GM23338 (cell line): ENCODE measurements around the gene ARL5C. TPM values are rescaled to one million over a fixed set of nuclear protein-coding genes. Genes with fewer than 3 reads are reported as not detected.

Experiments
- ATAC-seq: fragments of 200-7000 bp; cut with Tn5 transposase; 3 replicates; pipeline ENCODE4 v1.9.1; 2020
- DNase-seq: peaks from one replicate; pipeline ENCODE4 v3.0.0-alpha.2; 2015; ENCODE audit warnings: low spot score
- H2AFZ ChIP-seq: fragments of 200-600 bp; sonication (generic); 2 replicates; pipeline ENCODE4 v1.8.0; 2016; ENCODE audit warnings: antibody characterized with exemption, mild to moderate bottlenecking, moderate library complexity
- H3F3A ChIP-seq: fragments of 200-600 bp; sonication (generic); replicated peaks from 2 replicates; pipeline ENCODE4 v1.8.0; 2017; ENCODE audit warnings: antibody characterized with exemption, mixed run types, low read depth
- H3K27ac ChIP-seq: fragments of 200-600 bp; sonication (generic); 2 replicates; pipeline ENCODE4 v1.6.1; 2016; ENCODE audit warnings: low read depth
- H3K27me3 ChIP-seq: fragments of 200-600 bp; sonication (generic); 2 replicates; pipeline ENCODE4 v1.8.0; 2016; ENCODE audit warnings: mild to moderate bottlenecking, mixed run types, moderate library complexity; ENCODE audit not compliant: insufficient read depth
- H3K36me3 ChIP-seq: fragments of 200-600 bp; sonication (generic); 2 replicates; pipeline ENCODE4 v1.8.0; 2016; ENCODE audit warnings: mild to moderate bottlenecking; ENCODE audit not compliant: insufficient read depth
- H3K4me1 ChIP-seq: fragments of 200-600 bp; sonication (generic); 2 replicates; pipeline ENCODE4 v1.8.0; 2016; ENCODE audit warnings: mild to moderate bottlenecking, moderate library complexity; ENCODE audit not compliant: insufficient read depth
- H3K4me2 ChIP-seq: fragments of 200-600 bp; sonication (generic); 2 replicates; pipeline ENCODE4 v1.7.1; 2017; ENCODE audit warnings: mixed run types
- H3K4me3 ChIP-seq: fragments of 200-600 bp; sonication (generic); 2 replicates; pipeline ENCODE4 v1.6.1; 2016; ENCODE audit warnings: mixed run types
- H3K79me2 ChIP-seq: fragments of 200-600 bp; sonication (generic); replicated peaks from 2 replicates; pipeline ENCODE4 v1.8.0; 2017; ENCODE audit warnings: mild to moderate bottlenecking; ENCODE audit not compliant: insufficient read depth
- H3K9me2 ChIP-seq: fragments of 200-600 bp; sonication (generic); 2 replicates; pipeline ENCODE4 v1.8.0; 2017; ENCODE audit not compliant: insufficient read depth
- H4K20me1 ChIP-seq: fragments of 200-600 bp; sonication (generic); replicated peaks from 2 replicates; pipeline ENCODE4 v1.8.0; 2017; ENCODE audit warnings: mild to moderate bottlenecking; ENCODE audit not compliant: insufficient read depth
- H3K27ac Mint-ChIP-seq: 2 replicates; pipeline ENCODE4 v1.8.0; 2020; ENCODE audit warnings: inconsistent platforms, mild to moderate bottlenecking, moderate library complexity, mixed read lengths
- H3K27me3 Mint-ChIP-seq: 3 replicates; pipeline ENCODE4 v1.8.0; 2022; ENCODE audit warnings: low read depth, mild to moderate bottlenecking, moderate library complexity, mixed read lengths, inconsistent platforms; ENCODE audit not compliant: insufficient read depth, poor library complexity
- H3K36me3 Mint-ChIP-seq: 3 replicates; pipeline ENCODE4 v1.8.0; 2021; ENCODE audit warnings: low read depth, mild to moderate bottlenecking, inconsistent platforms, moderate library complexity, mixed read lengths
- H3K4me1 Mint-ChIP-seq: 3 replicates; pipeline ENCODE4 v1.8.0; 2020; ENCODE audit warnings: mild to moderate bottlenecking, inconsistent platforms, mixed read lengths
- H3K4me3 Mint-ChIP-seq: 3 replicates; pipeline ENCODE4 v1.8.0; 2021; ENCODE audit warnings: moderate library complexity, mild to moderate bottlenecking, inconsistent platforms, mixed read lengths
- H3K9me3 Mint-ChIP-seq: 3 replicates; pipeline ENCODE4 v1.8.0; 2020; ENCODE audit warnings: moderate library complexity, mild to moderate bottlenecking, inconsistent platforms, mixed read lengths
- CREB1 ChIP-seq: fragments of 250-450 bp; sonication (Bioruptor Pico); IDR thresholded peaks from 2 replicates; pipeline ENCODE4 v1.5.0; 2020; ENCODE audit warnings: low read depth, mild to moderate bottlenecking, moderate library complexity
- CTCF ChIP-seq, 2 experiments: fragments of 200-600 bp in 1 of 2; sonication (generic) in 1 of 2; conservative IDR thresholded peaks; 2 replicates each; pipeline versions ENCODE4 v1.5.1 to v1.6.1; 2016 to 2017; ENCODE audit warnings: antibody characterized with exemption in 2 of 2, low read depth in 2 of 2, mild to moderate bottlenecking in 2 of 2, moderate library complexity in 1 of 2
- ETS1 ChIP-seq: IDR thresholded peaks from 2 replicates; pipeline ENCODE4 v1.6.1; 2016; ENCODE audit warnings: antibody characterized with exemption
- EZH2 ChIP-seq: fragments of 200-600 bp; sonication (generic); IDR thresholded peaks from one replicate; pipeline ENCODE4 v1.8.0; 2017; ENCODE audit warnings: antibody characterized with exemption, mild to moderate bottlenecking, low read depth; ENCODE audit not compliant: unreplicated experiment
- EZH2phosphoT487 ChIP-seq: fragments of 200-600 bp; sonication (generic); IDR thresholded peaks from one replicate; pipeline ENCODE4 v1.8.1; 2018; ENCODE audit warnings: antibody characterized with exemption; ENCODE audit not compliant: unreplicated experiment
- JUNB ChIP-seq: IDR thresholded peaks from one replicate; pipeline ENCODE4 v1.6.1; 2016; ENCODE audit warnings: antibody characterized with exemption; ENCODE audit not compliant: unreplicated experiment
- NANOG ChIP-seq: IDR thresholded peaks from 2 replicates; pipeline ENCODE4 v1.6.1; 2016; ENCODE audit warnings: antibody characterized with exemption, borderline replicate concordance
- POLR2AphosphoS5 ChIP-seq: IDR thresholded peaks from 2 replicates; pipeline ENCODE4 v1.6.1; 2016; ENCODE audit warnings: antibody characterized with exemption, low read depth
- STAT1 ChIP-seq: IDR thresholded peaks from one replicate; pipeline ENCODE4 v1.6.1; 2016; ENCODE audit warnings: antibody characterized with exemption; ENCODE audit not compliant: unreplicated experiment
- ZNF114 ChIP-seq: fragments of 250-450 bp; sonication (Bioruptor Pico); IDR thresholded peaks from 2 replicates; pipeline ENCODE4 v1.5.0; 2020; ENCODE audit warnings: mild to moderate bottlenecking, moderate library complexity
- ZNF331 ChIP-seq: fragments of 250-450 bp; sonication (Bioruptor Pico); IDR thresholded peaks from 2 replicates; pipeline ENCODE4 v1.5.0; 2020; ENCODE audit warnings: low read depth, mild to moderate bottlenecking, moderate library complexity
- ZNF462 ChIP-seq: fragments of 250-450 bp; sonication (Bioruptor Pico); IDR thresholded peaks from 2 replicates; pipeline ENCODE4 v1.5.0; 2020; ENCODE audit warnings: mild to moderate bottlenecking, moderate library complexity
- polyA plus RNA-seq: library from polyadenylated mRNA; unstranded; fragments of >200 nt; fragmentation: Nextera tagmentation; extraction: Ambion mirVana; gene quantifications from 2 replicates; pipeline ENCODE4 v1.2.1, GENCODE V29; 2016
- total RNA-seq: library from RNA; depleted of rRNA; stranded (reverse); fragments of >200 nt; shearing (Covaris generic); gene quantifications from 2 replicates; pipeline ENCODE4 v1.2.3, GENCODE V29; 2014
- TF ChIP-seq, protein P1 (sequence below): IDR thresholded peaks from one replicate; pipeline ENCODE4 v1.6.1; 2018; ENCODE audit warnings: antibody characterized with exemption; ENCODE audit not compliant: unreplicated experiment

The ARL5C gene
- total and polyA plus RNA-seq, 2 experiments from 2014 or later: not detected

DNA sequence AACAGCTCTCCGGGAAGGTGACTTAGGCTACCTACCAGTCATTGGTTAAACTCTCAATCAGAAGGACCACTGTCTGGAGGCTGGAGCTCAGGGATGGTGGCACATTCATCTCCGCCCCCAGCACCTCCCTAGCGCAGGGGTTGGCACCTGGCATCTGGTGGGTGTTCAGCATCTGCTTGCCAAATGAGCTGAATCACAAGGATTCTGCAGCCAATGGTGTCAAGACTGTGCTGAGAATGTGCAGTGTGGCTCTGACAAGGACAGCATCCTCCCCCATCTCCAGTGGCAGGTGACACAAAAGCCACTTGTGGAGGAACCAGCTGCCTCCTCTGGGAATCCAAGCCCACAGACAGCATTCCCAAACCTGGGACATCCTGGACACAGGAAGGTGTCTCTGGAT is 49.7 kb downstream of the ARL5C start:
- Mint-ChIP-seq H3K4me3 (no peak overlapping the region), H3K27ac (no peak overlapping the region), H3K36me3 (no peaks in the 10 kb centered on the region), H3K9me3 (no peaks in the 10 kb centered on the region), H3K27me3 (peaks cover 9% of the 10 kb centered on the region), H3K4me1 (no peaks in the 10 kb centered on the region; the same call in 2 of the 3 replicates)
- Histone ChIP-seq H3K36me3 (no peaks in the 10 kb centered on the region), H3K4me2 (no peak overlapping the region), H3K27me3 (no peaks in the 10 kb centered on the region), H2AFZ (no peak overlapping the region), H3K27ac (no peak overlapping the region), H3K9me2 (no peaks in the 10 kb centered on the region), H3K79me2 (no peaks in the 10 kb centered on the region), H4K20me1 (no peaks in the 10 kb centered on the region), H3K4me3 (no peak overlapping the region), H3K4me1 (no peaks in the 10 kb centered on the region), H3F3A (no peaks in the 10 kb centered on the region)
- DNase-seq (no peak), ATAC-seq (no peak)
- TF ChIP-seq EZH2phosphoT487: no peak
- TF ChIP-seq ETS1: no peak
- TF ChIP-seq, protein P1, sequence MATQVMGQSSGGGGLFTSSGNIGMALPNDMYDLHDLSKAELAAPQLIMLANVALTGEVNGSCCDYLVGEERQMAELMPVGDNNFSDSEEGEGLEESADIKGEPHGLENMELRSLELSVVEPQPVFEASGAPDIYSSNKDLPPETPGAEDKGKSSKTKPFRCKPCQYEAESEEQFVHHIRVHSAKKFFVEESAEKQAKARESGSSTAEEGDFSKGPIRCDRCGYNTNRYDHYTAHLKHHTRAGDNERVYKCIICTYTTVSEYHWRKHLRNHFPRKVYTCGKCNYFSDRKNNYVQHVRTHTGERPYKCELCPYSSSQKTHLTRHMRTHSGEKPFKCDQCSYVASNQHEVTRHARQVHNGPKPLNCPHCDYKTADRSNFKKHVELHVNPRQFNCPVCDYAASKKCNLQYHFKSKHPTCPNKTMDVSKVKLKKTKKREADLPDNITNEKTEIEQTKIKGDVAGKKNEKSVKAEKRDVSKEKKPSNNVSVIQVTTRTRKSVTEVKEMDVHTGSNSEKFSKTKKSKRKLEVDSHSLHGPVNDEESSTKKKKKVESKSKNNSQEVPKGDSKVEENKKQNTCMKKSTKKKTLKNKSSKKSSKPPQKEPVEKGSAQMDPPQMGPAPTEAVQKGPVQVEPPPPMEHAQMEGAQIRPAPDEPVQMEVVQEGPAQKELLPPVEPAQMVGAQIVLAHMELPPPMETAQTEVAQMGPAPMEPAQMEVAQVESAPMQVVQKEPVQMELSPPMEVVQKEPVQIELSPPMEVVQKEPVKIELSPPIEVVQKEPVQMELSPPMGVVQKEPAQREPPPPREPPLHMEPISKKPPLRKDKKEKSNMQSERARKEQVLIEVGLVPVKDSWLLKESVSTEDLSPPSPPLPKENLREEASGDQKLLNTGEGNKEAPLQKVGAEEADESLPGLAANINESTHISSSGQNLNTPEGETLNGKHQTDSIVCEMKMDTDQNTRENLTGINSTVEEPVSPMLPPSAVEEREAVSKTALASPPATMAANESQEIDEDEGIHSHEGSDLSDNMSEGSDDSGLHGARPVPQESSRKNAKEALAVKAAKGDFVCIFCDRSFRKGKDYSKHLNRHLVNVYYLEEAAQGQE: no peak
- no peak for TF ChIP-seq ZNF331
- no peak for TF ChIP-seq EZH2
- no peak for TF ChIP-seq STAT1
- no peak for TF ChIP-seq JUNB
- no peak for TF ChIP-seq POLR2AphosphoS5
- TF ChIP-seq ZNF462: no peak
- no peak for TF ChIP-seq CTCF (conservative IDR thresholded peaks at IDR 0.05; ENCODE audit: low read depth in 2 of 2)
- no peak for TF ChIP-seq ZNF114 (CRISPR knock-in tag)
- no peak for TF ChIP-seq NANOG
- no peak for TF ChIP-seq CREB1 (CRISPR knock-in tag)
